ENCODE data around the gene NOP10. TPM values are rescaled to one million over a fixed set of nuclear protein-coding genes. Genes with fewer than 3 reads are reported as not detected.

NOP10 gene
- total and polyA plus RNA-seq, 2 donors from 2014 or later, result 92.9 to 383 TPM

GRCh38 chr15:34357653-34358052 is 14.7 kb upstream of the NOP10 start:
- FAIRE-seq, result no peak
- H3K36me3 ChIP-seq (ENCODE audit: control insufficient read depth in 2 of 3, insufficient read depth in 3 of 3, low read length in 3 of 3), result no peaks in the 10 kb centered on the region
- TF ChIP-seq CTCF (IDR thresholded peaks at IDR 0.05; ENCODE audit: borderline replicate concordance, extremely low read depth, insufficient read depth), result no peak
- no peaks in the 10 kb centered on the region for H3K27me3 ChIP-seq (ENCODE audit: control insufficient read depth, insufficient read depth, low read length)
- DNase-seq, result no peak
- H3K4me1 ChIP-seq (ENCODE audit: control insufficient read depth in 2 of 3, insufficient read depth in 2 of 3, low read depth in 1 of 3, low read length in 3 of 3), result no peaks in the 10 kb centered on the region
- no peak overlapping the region for H3K27ac ChIP-seq (ENCODE audit: low read depth in 2 of 2, low read length in 2 of 2)
- H3K9ac ChIP-seq (ENCODE audit: low read length in 3 of 3), result no peak overlapping the region
- intact Hi-C loops (cut with DNase I), result no loop called here
- no peak overlapping the region for H3K4me3 ChIP-seq (ENCODE audit: low read length in 3 of 3)
- H3K9me3 ChIP-seq (ENCODE audit: control insufficient read depth in 2 of 3, insufficient read depth in 1 of 3, low read length in 3 of 3), result no peaks in the 10 kb centered on the region

GRCh38 chr15:34355241-34355640 is 12.3 kb upstream of the NOP10 start:
- no peak overlapping the region for H3K27ac ChIP-seq (ENCODE audit: low read depth in 2 of 2, low read length in 2 of 2)
- intact Hi-C loops (cut with DNase I), result no loop called here
- H3K4me3 ChIP-seq (ENCODE audit: low read length in 3 of 3), result no peak overlapping the region
- H3K9me3 ChIP-seq (ENCODE audit: control insufficient read depth in 2 of 3, insufficient read depth in 1 of 3, low read length in 3 of 3), result no peaks in the 10 kb centered on the region
- no peaks in the 10 kb centered on the region for H3K27me3 ChIP-seq (ENCODE audit: control insufficient read depth, insufficient read depth, low read length)
- no peaks in the 10 kb centered on the region for H3K36me3 ChIP-seq (ENCODE audit: control insufficient read depth in 2 of 3, insufficient read depth in 3 of 3, low read length in 3 of 3)
- no peak overlapping the region for H3K9ac ChIP-seq (ENCODE audit: low read length in 3 of 3)
- no peaks in the 10 kb centered on the region for H3K4me1 ChIP-seq (ENCODE audit: control insufficient read depth in 2 of 3, insufficient read depth in 2 of 3, low read depth in 1 of 3, low read length in 3 of 3)
- FAIRE-seq, result no peak
- no peak for TF ChIP-seq CTCF (IDR thresholded peaks at IDR 0.05; ENCODE audit: borderline replicate concordance, extremely low read depth, insufficient read depth)
- no peak for DNase-seq

GRCh38 chr15:34354286-34354685 is 11.3 kb upstream of the NOP10 start:
- H3K36me3 ChIP-seq (ENCODE audit: control insufficient read depth in 2 of 3, insufficient read depth in 3 of 3, low read length in 3 of 3), result no peaks in the 10 kb centered on the region
- DNase-seq, result no peak
- intact Hi-C loops (cut with DNase I), result no loop called here

More at GRCh38 chr15:34354286-34354685, 11.3 kb upstream of the NOP10 start:
- Histone ChIP-seq H3K27me3 (ENCODE audit: control insufficient read depth, insufficient read depth, low read length) (no peaks in the 10 kb centered on the region), H3K9me3 (ENCODE audit: control insufficient read depth in 2 of 3, insufficient read depth in 1 of 3, low read length in 3 of 3) (no peaks in the 10 kb centered on the region), H3K4me3 (ENCODE audit: low read length in 3 of 3) (no peak overlapping the region), H3K4me1 (ENCODE audit: control insufficient read depth in 2 of 3, insufficient read depth in 2 of 3, low read depth in 1 of 3, low read length in 3 of 3) (no peaks in the 10 kb centered on the region), H3K27ac (ENCODE audit: low read depth in 2 of 2, low read length in 2 of 2) (no peak overlapping the region), H3K9ac (ENCODE audit: low read length in 3 of 3) (no peak overlapping the region)
- FAIRE-seq, result no peak
- TF ChIP-seq CTCF (IDR thresholded peaks at IDR 0.05; ENCODE audit: borderline replicate concordance, extremely low read depth, insufficient read depth), result no peak
